GM19467 (cell line): ENCODE measurements around the gene ATL1.
"Not testable (repeated sequence)": the region's sequence is repeated elsewhere in the genome, so short reads cannot be mapped to it uniquely, and the experiment has no call there.

Experiments used
- ATAC-seq: cut with Tn5 transposase; IDR thresholded peaks from one replicate; pipeline ENCODE4 v1.9.1; 2021; ENCODE audit warnings: mild to moderate bottlenecking, moderate library complexity; ENCODE audit not compliant: unreplicated experiment

The ATL1 gene

GRCh38 chr14:50600849-50601248, 40.9 kb downstream of the ATL1 start:
- ATAC-seq = no peak

GRCh38 chr14:50601394-50601793, 41.4 kb downstream of the ATL1 start:
- ATAC-seq = no peak

GRCh38 chr14:50602035-50602434, 42.1 kb downstream of the ATL1 start:
- no peak for ATAC-seq

GRCh38 chr14:50603565-50603964, 43.6 kb downstream of the ATL1 start:
- ATAC-seq = no peak

GRCh38 chr14:50605766-50606165, 45.8 kb downstream of the ATL1 start:
- ATAC-seq = no peak

GRCh38 chr14:50606468-50606867, 46.5 kb downstream of the ATL1 start:
- no peak for ATAC-seq

- no peak for ATAC-seq
These were observed 47.2 kb downstream of the ATL1 start for GRCh38 chr14:50607181-50607580.

- ATAC-seq = no peak
These were observed 47.8 kb downstream of the ATL1 start for GRCh38 chr14:50607761-50608160.

GRCh38 chr14:50608302-50608851, 48.4 kb downstream of the ATL1 start:
- no peak for ATAC-seq

GRCh38 chr14:50610465-50610864, 50.5 kb downstream of the ATL1 start:
- ATAC-seq = no peak

- no peak for ATAC-seq
These were observed 52.9 kb downstream of the ATL1 start for GRCh38 chr14:50612806-50613205.

GRCh38 chr14:50615056-50615455, 55.1 kb downstream of the ATL1 start:
- ATAC-seq = no peak

- ATAC-seq = no peak
These were observed 55.6 kb downstream of the ATL1 start for GRCh38 chr14:50615552-50615951.

GRCh38 chr14:50616275-50616674, 56.3 kb downstream of the ATL1 start:
- ATAC-seq = no peak

- ATAC-seq = no peak
These were observed 59.7 kb downstream of the ATL1 start for GRCh38 chr14:50619569-50620141.

GRCh38 chr14:50620341-50620740, 60.4 kb downstream of the ATL1 start:
- no peak for ATAC-seq

- no peak for ATAC-seq
These were observed 63.0 kb downstream of the ATL1 start for GRCh38 chr14:50622978-50623377.

- ATAC-seq = no peak
These were observed 64.5 kb downstream of the ATL1 start for GRCh38 chr14:50624447-50624846.

GRCh38 chr14:50624947-50625346, 65.0 kb downstream of the ATL1 start:
- not testable (repeated sequence) for ATAC-seq

- no peak for ATAC-seq
These were observed 71.5 kb downstream of the ATL1 start for GRCh38 chr14:50631408-50631821.

GRCh38 chr14:50633954-50634353, 74.0 kb downstream of the ATL1 start:
- no peak for ATAC-seq

- ATAC-seq = no peak
These were observed 75.2 kb downstream of the ATL1 start for GRCh38 chr14:50635141-50635540.

- ATAC-seq = peak; percentile 69
These were observed 87.3 kb downstream of the ATL1 start for GRCh38 chr14:50647282-50647681.
